GM20000 (cell line): ENCODE measurements around the gene SUGCT.

ENCODE experiments used
- DNase-seq: peaks from one replicate; pipeline ENCODE4 v3.0.0; 2012; ENCODE audit warnings: low spot score
- TF ChIP-seq, protein P1 (sequence below): IDR thresholded peaks from 2 replicates; pipeline ENCODE4 v1.5.1; 2012; ENCODE audit warnings: mild to moderate bottlenecking, control low read depth; ENCODE audit errors: extremely low read depth, missing control alignments

Gene SUGCT

DNA sequence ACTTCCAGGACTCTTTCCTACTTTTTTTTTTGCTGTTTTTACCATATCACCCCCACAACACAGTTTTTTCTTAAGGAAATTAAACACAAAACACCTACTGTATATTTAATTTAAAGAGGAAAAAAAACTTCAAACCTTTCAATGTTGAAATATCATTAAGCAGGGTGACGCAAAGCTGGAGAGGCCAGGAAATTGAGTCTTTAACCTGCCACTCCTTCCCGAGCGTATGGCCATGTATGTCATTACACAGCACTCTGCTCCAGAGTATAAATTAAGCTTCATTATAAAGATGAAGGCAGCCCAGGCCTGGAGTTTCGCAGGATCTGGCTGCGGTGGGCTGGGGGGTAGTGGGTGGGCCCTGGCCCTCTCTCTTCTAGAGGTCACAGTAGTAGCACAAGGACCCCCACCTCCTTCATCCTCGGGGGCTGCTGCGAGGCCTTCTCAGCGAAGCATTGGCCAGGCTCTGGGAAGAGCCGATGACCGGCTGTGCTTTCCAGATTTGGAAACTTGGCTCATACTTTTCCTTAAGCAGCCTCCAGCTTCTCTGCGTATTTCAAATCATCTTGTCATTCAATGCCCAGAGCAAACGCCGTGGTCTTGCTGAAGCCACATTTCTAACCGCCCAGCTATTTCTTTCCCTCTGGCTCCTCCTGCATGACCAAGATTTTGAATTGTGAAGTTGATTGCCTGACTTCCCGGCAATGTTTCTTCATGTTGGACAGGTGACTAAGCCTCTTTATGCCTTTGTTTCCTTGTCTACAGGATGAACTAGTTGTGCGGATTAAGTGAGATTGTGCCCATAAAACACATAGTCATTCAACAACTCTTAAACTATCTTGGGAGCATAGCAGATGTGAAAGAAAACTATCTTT is 765.1 kb downstream of the SUGCT start:
- TF ChIP-seq, protein P1, sequence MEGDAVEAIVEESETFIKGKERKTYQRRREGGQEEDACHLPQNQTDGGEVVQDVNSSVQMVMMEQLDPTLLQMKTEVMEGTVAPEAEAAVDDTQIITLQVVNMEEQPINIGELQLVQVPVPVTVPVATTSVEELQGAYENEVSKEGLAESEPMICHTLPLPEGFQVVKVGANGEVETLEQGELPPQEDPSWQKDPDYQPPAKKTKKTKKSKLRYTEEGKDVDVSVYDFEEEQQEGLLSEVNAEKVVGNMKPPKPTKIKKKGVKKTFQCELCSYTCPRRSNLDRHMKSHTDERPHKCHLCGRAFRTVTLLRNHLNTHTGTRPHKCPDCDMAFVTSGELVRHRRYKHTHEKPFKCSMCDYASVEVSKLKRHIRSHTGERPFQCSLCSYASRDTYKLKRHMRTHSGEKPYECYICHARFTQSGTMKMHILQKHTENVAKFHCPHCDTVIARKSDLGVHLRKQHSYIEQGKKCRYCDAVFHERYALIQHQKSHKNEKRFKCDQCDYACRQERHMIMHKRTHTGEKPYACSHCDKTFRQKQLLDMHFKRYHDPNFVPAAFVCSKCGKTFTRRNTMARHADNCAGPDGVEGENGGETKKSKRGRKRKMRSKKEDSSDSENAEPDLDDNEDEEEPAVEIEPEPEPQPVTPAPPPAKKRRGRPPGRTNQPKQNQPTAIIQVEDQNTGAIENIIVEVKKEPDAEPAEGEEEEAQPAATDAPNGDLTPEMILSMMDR = no peak
- no peak for DNase-seq

DNA sequence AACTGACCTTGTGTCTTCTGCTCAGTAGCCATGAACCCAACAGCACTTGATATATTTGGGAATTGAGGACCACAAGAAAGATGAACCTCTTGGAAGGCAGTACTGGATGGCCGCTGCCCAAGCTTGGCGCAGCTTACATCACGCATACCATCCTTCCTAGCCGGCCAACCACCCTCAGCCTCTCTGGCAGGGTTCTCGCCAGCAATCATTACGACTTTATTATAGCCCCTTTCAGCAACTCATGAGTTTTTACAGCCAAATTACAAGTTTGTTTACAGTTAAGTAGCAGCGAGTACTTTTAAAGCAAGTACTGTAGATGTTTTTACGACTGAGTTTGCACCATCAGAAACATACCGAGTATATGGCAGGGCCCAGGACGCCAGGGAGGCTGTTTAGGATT is 769.1 kb downstream of the SUGCT start:
- TF ChIP-seq, protein P1 = no peak
- no peak for DNase-seq

DNA sequence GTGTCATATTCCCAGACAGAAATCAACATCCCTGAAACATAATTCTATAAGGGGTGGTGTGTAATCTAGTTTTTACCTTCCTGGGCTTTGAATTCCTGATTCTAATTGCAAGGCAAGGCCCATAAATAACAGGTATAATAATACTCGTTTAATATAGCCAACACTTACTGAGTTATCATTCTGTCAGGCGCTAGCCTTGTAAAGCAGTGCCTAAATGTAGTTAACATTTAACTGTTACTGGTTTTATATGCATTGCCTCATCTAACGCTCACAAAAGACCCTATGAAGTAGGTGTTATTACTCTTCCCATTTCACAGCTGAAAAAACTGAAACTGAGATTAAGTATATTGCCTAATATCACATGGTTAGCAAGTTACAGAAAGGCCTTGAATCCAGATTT is 772.5 kb downstream of the SUGCT start:
- TF ChIP-seq, protein P1 = no peak
- no peak for DNase-seq

DNA sequence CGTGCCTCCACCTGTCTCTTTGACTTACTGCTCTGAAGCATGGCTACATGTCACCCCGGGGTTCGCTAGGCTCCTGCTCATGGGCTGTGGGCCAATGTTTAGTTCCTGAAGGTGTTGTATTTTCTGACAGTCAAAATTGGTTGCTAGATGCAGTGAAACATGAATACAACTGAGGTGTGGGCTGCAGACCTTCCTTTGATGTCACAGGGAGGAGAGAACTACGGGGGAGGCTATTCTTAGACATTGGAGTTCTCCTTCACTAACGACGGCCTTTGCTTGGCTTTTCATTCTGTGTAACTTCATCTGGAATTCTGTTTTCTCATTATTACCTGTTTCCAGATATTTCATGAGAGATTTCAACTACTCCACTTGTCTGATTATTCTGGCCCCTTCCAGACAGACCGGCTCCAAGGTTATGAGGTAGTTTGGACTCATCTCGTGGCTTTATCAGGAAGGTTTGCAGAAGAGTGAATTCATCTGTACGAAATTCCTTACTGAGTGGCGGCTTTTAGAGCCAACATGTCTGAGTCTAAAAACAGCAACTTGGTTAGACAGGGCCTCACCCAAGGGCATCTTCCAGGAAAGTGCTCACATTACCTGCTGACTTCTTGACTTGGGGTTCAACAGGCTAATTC is 774.7 kb downstream of the SUGCT start:
- TF ChIP-seq, protein P1 = no peak
- DNase-seq = no peak
